Lower leg skin (tissue), 3 donors: Measurements from ENCODE around the gene TLR3.

Experiments
- POLR2A ChIP-seq, 2 donors: fragments of 450-650 bp; IDR thresholded peaks; one replicate each; pipeline ENCODE4 v1.6.1; 2016 to 2017; ENCODE audit warnings: antibody characterized with exemption in 2 of 2, mild to moderate bottlenecking in 1 of 2, moderate library complexity in 1 of 2
- TF ChIP-seq, protein P1 (sequence below), 3 donors: fragments of 450-650 bp; IDR thresholded peaks; one replicate each; pipeline ENCODE4 v1.5.1; 2016; ENCODE audit warnings: antibody characterized with exemption in 3 of 3, mild to moderate bottlenecking in 3 of 3, moderate library complexity in 2 of 3

GRCh38 chr4:186082221-186082620 is 13.3 kb downstream of the TLR3 start:
- TF ChIP-seq, protein P1, sequence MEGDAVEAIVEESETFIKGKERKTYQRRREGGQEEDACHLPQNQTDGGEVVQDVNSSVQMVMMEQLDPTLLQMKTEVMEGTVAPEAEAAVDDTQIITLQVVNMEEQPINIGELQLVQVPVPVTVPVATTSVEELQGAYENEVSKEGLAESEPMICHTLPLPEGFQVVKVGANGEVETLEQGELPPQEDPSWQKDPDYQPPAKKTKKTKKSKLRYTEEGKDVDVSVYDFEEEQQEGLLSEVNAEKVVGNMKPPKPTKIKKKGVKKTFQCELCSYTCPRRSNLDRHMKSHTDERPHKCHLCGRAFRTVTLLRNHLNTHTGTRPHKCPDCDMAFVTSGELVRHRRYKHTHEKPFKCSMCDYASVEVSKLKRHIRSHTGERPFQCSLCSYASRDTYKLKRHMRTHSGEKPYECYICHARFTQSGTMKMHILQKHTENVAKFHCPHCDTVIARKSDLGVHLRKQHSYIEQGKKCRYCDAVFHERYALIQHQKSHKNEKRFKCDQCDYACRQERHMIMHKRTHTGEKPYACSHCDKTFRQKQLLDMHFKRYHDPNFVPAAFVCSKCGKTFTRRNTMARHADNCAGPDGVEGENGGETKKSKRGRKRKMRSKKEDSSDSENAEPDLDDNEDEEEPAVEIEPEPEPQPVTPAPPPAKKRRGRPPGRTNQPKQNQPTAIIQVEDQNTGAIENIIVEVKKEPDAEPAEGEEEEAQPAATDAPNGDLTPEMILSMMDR (IDR thresholded peaks at IDR 0.05) = no peak
- no peak for TF ChIP-seq POLR2A (IDR thresholded peaks at IDR 0.05)
